GM18907 (cell line): ENCODE data around the gene UQCC5.
"Not testable (repeated sequence)": the region's sequence is repeated elsewhere in the genome, so short reads cannot be mapped to it uniquely, and the experiment has no call there.

ENCODE experiments used
- ATAC-seq: cut with Tn5 transposase; IDR thresholded peaks from one replicate; pipeline ENCODE4 v1.9.1; 2021; ENCODE audit warnings: mild to moderate bottlenecking, moderate library complexity; ENCODE audit not compliant: unreplicated experiment

The UQCC5 gene

GRCh38 chr3:52521881-52522650 is 14.3 kb upstream of the UQCC5 start:
- ATAC-seq, result no peak

GRCh38 chr3:52522651-52523251 is 13.7 kb upstream of the UQCC5 start:
- ATAC-seq, result no peak

- ATAC-seq, result no peak
Observed at GRCh38 chr3:52523386-52524257, 12.8 kb upstream of the UQCC5 start.

GRCh38 chr3:52524258-52524751 is 12.1 kb upstream of the UQCC5 start:
- ATAC-seq, result no peak

- no peak for ATAC-seq
Observed at GRCh38 chr3:52524752-52525679, 11.4 kb upstream of the UQCC5 start.

GRCh38 chr3:52525680-52526561 is 10.5 kb upstream of the UQCC5 start:
- ATAC-seq, result no peak

GRCh38 chr3:52526671-52527038 is 9.8 kb upstream of the UQCC5 start:
- not testable (repeated sequence) for ATAC-seq

- no peak for ATAC-seq
Observed at GRCh38 chr3:52527039-52527731, 9.2 kb upstream of the UQCC5 start.

- no peak for ATAC-seq
Observed at GRCh38 chr3:52527732-52528585, 8.4 kb upstream of the UQCC5 start.

- ATAC-seq, result no peak
Observed at GRCh38 chr3:52528586-52529375, 7.6 kb upstream of the UQCC5 start.

GRCh38 chr3:52529376-52530333 is 6.8 kb upstream of the UQCC5 start:
- ATAC-seq, result no peak

- ATAC-seq, result no peak
Observed at GRCh38 chr3:52530918-52531826, 5.2 kb upstream of the UQCC5 start.

GRCh38 chr3:52531860-52532516 is 4.4 kb upstream of the UQCC5 start:
- no peak for ATAC-seq

- ATAC-seq, result no peak
Observed at GRCh38 chr3:52532517-52532837, 3.9 kb upstream of the UQCC5 start.
